ENCODE measurements around the gene ACBD5. TPM values are rescaled to one million over a fixed set of nuclear protein-coding genes. Genes with fewer than 3 reads are reported as not detected.
A peak's percentile ranks its signal among the peaks of the same experiment; 100 is the strongest.

ACBD5 gene
- total RNA-seq, 4 donors from 2014 or later, result 31.6 to 53.9 (median 39.1) TPM

DNA sequence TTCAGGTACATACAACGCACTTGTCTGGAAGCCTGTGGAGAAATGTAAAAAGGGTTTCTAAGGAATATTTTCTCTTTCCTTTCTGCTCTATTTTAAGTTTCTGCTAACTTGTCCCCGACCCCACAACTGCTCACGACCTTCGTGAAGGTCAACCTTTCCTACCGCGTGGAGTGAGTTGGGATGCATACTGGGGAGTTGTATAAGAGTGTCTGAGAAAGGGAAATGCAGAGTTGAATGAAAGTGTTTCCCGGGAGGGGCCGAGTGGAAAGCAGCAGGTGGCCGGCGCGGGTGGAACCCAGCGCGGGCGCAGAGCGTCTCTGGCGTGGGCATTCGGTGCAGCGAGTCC, 17.9 kb upstream of the ACBD5 start:
- Histone ChIP-seq H3K9me3 (no peaks in the 10 kb centered on the region), H3K4me3 (peak overlapping the region; percentile 42 to 65 (median 53)), H3K4me1 (peaks cover 0 to 12% (median 5%) of the 10 kb centered on the region in 4 donors), H3K36me3 (no peaks in the 10 kb centered on the region), H3K27ac (no peak overlapping the region), H3K27me3 (peaks cover 0 to 9% of the 10 kb centered on the region in 2 donors)
- no peak for DNase-seq
- no peak for TF ChIP-seq POLR2A (IDR thresholded peaks at IDR 0.05)
- TF ChIP-seq, protein P1, sequence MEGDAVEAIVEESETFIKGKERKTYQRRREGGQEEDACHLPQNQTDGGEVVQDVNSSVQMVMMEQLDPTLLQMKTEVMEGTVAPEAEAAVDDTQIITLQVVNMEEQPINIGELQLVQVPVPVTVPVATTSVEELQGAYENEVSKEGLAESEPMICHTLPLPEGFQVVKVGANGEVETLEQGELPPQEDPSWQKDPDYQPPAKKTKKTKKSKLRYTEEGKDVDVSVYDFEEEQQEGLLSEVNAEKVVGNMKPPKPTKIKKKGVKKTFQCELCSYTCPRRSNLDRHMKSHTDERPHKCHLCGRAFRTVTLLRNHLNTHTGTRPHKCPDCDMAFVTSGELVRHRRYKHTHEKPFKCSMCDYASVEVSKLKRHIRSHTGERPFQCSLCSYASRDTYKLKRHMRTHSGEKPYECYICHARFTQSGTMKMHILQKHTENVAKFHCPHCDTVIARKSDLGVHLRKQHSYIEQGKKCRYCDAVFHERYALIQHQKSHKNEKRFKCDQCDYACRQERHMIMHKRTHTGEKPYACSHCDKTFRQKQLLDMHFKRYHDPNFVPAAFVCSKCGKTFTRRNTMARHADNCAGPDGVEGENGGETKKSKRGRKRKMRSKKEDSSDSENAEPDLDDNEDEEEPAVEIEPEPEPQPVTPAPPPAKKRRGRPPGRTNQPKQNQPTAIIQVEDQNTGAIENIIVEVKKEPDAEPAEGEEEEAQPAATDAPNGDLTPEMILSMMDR (IDR thresholded peaks at IDR 0.05), result no peak

DNA sequence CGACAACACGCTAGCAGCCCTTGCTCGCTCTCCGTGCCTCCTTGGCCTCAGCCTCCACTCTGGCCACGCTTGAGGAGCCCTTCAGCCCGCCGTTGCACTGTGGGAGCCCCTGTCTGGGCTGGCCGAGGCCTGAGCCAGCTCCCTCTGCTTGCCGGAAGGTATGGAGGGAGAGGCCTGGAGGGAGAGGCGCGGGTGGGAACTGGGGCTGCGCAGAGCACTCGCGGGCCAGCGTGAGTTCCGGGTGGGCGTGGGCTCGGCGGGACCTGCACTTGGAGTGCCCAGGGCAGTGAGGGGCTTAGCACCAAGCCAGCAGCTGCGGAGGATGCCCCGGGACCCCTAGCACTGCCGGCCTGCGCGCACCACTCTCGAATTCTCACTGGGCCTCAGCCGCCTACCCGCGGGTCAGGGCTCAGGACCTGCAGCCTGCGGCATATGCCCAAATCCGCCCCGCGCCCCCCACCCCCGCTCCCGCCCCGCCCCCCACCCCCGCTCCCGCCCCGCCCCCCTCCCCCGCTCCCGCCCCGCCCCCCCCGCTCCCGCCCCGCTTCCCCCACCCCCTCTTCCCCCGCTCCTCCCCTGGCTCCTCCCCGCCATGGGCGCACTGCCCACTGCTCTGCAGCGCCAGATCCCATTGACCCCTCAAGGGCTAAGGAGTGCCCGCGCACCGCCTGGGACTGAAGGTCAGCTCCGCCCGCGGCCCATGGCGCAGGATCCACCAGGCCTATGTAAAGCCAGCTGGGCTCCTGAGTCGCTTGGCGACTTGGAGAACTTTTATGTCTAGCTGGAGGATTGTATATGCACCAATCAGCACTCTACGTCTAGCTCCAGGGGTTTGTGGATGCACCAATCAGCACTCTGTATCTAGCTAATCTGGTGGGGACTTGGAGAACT, 15.9 kb upstream of the ACBD5 start:
- Histone ChIP-seq H3K36me3 (no peaks in the 10 kb centered on the region), H3K27me3 (peaks cover 0 to 9% of the 10 kb centered on the region in 2 donors), H3K27ac (no peak overlapping the region), H3K9me3 (no peaks in the 10 kb centered on the region), H3K4me3 (no peak overlapping the region), H3K4me1 (peaks cover 0 to 12% (median 5%) of the 10 kb centered on the region in 4 donors)
- TF ChIP-seq, protein P1 (IDR thresholded peaks at IDR 0.05), result no peak
- no peak for TF ChIP-seq POLR2A (IDR thresholded peaks at IDR 0.05)
- no peak for DNase-seq

DNA sequence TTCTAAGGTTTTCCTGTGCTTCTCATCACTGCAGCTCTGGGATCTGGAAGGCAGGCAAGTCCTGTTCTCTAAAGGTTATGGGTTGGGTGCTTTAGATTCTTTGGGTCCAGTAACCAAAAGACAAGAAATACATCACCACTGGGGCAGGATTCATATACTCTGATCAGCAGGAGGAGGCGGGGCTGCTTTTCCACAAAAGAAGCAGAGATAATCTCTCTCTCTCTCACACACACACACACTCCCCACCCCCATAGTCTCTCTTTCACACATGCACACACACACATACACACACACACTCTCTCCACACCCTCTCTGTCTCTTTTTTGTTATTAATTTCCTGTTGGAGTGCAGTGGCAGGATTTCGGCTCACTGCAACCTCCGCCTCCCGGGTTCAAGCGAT, 13.0 kb upstream of the ACBD5 start:
- DNase-seq, result no peak

DNA sequence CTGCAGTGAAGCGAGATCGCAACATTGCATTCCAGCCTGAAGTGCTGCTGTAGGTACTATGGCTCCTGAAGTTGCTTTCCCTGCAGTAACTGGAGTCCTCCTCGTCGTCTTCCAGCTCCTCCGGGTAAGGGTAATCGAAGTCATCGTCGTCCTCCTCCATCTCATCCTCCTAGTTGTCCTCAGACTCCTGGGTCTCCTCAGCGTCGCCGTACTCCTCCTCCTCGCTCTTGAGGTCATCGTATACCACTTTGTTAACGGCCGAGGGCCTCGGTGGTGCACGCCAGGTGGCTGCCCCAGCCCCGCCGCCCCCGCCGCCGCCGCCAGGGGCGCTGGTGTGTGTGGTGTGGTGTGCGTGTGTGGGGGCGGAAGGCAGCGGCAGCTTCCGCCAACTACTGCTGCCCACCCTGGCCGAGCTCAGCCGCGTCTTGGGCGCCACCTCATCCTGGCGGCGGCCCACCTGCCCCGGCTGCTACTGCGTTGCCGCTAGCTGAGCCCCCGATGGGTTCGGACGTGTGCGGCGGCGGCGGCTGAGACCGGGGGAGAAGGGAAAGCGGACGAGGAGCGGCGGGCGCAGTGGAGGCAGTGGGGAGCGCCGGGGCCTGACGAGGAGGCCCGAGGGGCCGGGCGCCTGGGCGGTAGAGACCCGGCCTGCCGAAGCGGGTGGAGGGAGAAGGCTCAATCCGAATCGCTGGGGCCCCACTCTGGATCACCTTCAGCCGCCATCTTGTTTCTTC, 11.8 kb upstream of the ACBD5 start:
- Histone ChIP-seq H3K27ac (peak overlapping the region; percentile 78 to 83 (median 81)), H3K27me3 (no peaks in the 10 kb centered on the region), H3K9me3 (no peaks in the 10 kb centered on the region), H3K4me1 (no peaks in the 10 kb centered on the region), H3K4me3 (peak overlapping the region; percentile 59 to 79 (median 74)), H3K36me3 (no peaks in the 10 kb centered on the region)
- TF ChIP-seq, protein P1 (IDR thresholded peaks at IDR 0.05), result peak in 5 of 6 experiments; percentile 46 to 93 (median 58)
- peak; percentile 20 to 40 for TF ChIP-seq POLR2A (IDR thresholded peaks at IDR 0.05)
- DNase-seq, result peak; percentile 83 to 92 (median 89)

More for the DNA sequence above, 13.0 kb upstream of the ACBD5 start:
- no peaks in the 10 kb centered on the region for H3K36me3 ChIP-seq
- peaks cover 0 to 2% of the 10 kb centered on the region in 2 donors for H3K27me3 ChIP-seq
- no peak for TF ChIP-seq POLR2A (IDR thresholded peaks at IDR 0.05)
- TF ChIP-seq, protein P1 (IDR thresholded peaks at IDR 0.05), result no peak
- H3K9me3 ChIP-seq, result no peaks in the 10 kb centered on the region
- H3K27ac ChIP-seq, result no peak overlapping the region
- peaks cover 0 to 1% (median under 1%) of the 10 kb centered on the region in 4 donors for H3K4me1 ChIP-seq
- no peak overlapping the region for H3K4me3 ChIP-seq

DNA sequence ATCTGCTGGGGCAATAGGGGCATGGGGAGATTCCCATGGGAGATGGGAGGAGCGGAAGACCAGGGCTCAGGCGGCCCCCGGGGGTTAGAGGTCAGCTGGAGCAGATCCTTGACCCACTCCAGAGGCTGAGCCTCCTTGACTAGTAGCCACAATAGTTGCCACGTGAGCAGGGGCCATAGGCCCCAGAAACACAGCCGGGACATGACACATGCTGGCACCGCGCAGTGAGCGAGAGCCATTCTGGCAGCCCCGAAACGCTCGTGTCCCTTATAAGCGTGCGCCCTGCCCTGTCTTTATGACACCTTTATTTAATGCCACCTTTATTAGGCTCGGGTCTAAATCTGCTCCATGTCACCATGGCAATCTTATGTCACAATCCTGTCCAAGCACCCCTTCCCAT, 11.0 kb upstream of the ACBD5 start:
- TF ChIP-seq, protein P1 (IDR thresholded peaks at IDR 0.05), result no peak
- TF ChIP-seq POLR2A (IDR thresholded peaks at IDR 0.05), result no peak
- Histone ChIP-seq H3K27ac (no peak overlapping the region), H3K27me3 (no peaks in the 10 kb centered on the region), H3K4me1 (no peaks in the 10 kb centered on the region), H3K4me3 (no peak overlapping the region), H3K36me3 (no peaks in the 10 kb centered on the region), H3K9me3 (no peaks in the 10 kb centered on the region)
- no peak for DNase-seq

Data from Peyer's patch (tissue), 4 donors.